A172 (cell line): Measurements from ENCODE around the gene SNIP1. TPM values are rescaled to one million over a fixed set of nuclear protein-coding genes. Genes with fewer than 3 reads are reported as not detected.
"Not testable (repeated sequence)": the region's sequence is repeated elsewhere in the genome, so short reads cannot be mapped to it uniquely, and the experiment has no call there.

ENCODE experiments used
- DNase-seq: peaks from one replicate; pipeline ENCODE4 v3.0.0-alpha.2; 2015; ENCODE audit warnings: low spot score
- total RNA-seq: library from RNA; depleted of rRNA; stranded (reverse); fragments of >200 nt; shearing (Covaris generic); gene quantifications from 2 replicates; pipeline ENCODE4 v1.2.3, GENCODE V29; 2014

SNIP1 gene
- total RNA-seq, 1 experiment from 2014 or later: 5.1 TPM

DNA sequence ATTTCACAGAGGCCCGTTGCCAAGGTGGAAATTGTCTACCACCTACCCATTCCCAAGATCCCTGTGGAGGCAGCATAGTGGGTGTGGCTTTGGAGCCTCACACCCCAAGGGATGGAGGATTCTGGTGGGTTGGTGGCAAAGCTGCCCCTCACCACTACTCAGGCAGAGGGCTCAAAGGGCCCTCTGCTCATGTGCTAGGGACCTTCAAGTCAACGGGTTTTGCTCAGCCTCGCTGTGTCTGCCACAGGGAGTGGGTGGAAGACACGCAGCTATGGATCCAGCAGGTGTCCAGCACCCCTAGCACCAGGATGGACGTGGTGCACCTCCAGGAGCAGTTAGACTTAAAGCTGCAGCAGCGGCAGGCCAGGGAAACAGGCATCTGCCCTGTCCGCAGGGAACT, 5.0 kb upstream of the SNIP1 start:
- DNase-seq: no peak

- DNase-seq: no peak
Observed at GRCh38 chr1:37558411-37558810, 4.3 kb upstream of the SNIP1 start.

DNA sequence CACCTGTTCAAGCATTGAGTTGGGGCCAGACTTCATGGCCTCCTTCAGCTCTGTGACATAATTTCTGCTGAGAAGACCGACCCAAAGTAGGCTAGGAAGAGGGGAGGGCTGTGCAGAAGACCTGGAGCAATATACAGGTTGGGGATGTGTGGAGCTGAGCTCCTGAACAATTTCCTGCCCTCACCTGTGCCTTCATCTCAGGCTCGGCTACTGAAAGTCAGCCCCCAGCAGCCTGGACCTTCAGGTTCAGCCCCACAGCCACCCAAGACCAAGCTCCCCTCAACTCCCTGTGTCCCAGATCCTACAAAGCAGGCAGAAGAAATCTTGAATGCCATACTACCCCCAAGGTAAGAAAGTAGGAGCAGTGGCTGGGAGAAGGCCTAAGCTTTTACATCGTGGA, 3.3 kb upstream of the SNIP1 start:
- DNase-seq: no peak

DNA sequence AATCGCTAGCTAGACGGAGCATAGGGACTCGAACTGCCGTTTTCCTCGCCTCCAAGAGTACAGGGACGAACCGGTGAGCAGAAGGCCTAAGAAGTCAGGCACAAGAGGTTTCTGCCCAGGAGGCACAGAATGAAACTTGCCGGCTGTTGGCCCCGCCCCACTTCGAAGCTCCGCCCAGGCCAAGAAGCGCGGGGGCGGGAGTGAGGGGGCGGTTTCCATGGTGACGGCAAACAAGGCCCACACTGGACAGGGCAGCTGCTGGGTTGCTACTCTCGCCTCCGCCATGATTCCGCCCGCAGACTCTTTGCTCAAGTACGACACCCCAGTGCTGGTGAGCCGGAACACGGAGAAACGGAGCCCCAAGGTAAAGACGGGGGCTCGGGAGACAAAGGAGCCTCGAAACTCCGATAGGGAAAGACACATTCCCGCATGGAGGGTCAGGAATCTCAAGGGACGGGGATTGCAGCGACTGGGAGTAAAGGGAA, 2.7 kb upstream of the SNIP1 start, which contains the start of gene DNALI1:
Gene DNALI1 (plus strand): TSS at position 229 of the 485 bp plus-strand sequence. CDS start 55 bp downstream, at position 284.
- no peak for DNase-seq

GRCh38 chr1:37553598-37553926, 531 bp downstream of the SNIP1 start:
- no peak for DNase-seq

DNA sequence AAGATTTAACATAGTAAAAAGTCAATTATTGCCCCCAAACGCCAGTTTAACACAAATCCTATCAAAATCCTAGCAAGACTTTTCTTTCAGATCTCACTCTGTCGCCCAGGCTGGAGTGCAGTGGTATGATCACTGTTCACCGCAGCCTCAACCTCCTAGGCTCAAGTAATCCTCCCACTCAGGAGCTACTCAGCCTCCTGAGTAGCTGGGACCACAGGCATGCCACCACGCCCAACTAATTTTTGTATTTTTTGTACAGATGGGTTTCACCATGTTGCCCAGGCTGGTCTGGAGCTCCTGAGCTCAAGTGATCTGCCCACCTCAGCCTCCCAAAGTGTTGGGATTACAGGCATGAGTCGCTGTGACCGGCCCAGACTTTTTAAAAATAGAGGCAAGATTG, 4.8 kb downstream of the SNIP1 start:
- no peak for DNase-seq

DNA sequence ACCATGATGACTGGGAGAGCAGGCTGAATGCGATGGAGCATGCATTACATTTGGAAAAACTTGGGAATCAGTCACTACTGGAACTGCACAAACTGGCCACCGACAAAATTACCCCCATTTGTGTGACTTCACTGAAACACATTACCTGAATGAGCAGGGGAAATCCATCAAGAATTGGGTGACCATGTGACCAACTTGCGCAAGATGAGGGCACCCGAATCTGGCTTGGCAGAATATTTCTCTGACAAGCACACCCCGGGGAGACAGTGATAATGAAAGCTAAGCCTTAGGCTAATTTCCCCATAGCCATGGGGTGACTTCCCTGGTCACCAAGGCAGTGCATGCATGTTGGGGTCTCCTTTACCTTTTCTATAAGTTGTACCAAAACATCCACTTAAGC, 9.1 kb downstream of the SNIP1 start:
- DNase-seq: no peak

- no peak for DNase-seq
Observed at GRCh38 chr1:37544530-37544929, 9.6 kb downstream of the SNIP1 start.

GRCh38 chr1:37540036-37540785, 13.9 kb downstream of the SNIP1 start:
- DNase-seq: no peak

- DNase-seq: not testable (repeated sequence)
Observed at GRCh38 chr1:37539154-37539553, 14.9 kb downstream of the SNIP1 start.

- DNase-seq: peak; percentile 13
Observed at GRCh38 chr1:37537378-37537777, 16.7 kb downstream of the SNIP1 start.

- no peak for DNase-seq
Observed at GRCh38 chr1:37533317-37534093, 20.6 kb downstream of the SNIP1 start.

GRCh38 chr1:37532418-37533156, 21.5 kb downstream of the SNIP1 start:
- DNase-seq: not testable (repeated sequence)

DNA sequence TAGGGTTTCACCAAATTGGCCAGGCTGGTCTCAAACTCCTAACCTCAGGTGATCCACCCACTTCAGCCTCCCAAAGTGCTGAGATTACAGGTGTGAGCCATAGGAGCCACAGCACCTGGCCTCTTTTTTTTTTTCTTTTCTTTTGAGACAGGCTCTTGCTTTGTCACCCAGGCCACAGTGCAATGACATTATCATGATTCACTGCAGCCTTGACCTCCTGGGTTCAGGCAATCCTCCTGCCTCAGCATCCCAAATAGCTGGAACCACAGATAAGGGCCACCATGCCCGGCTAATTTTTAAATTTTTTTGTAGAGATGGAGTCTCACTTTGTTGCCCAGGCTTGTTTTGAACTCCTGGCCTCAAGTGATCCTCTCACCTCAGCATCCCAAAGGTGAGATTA, 24.2 kb downstream of the SNIP1 start:
- not testable (repeated sequence) for DNase-seq

- no peak for DNase-seq
Observed at GRCh38 chr1:37519613-37520012, 34.5 kb downstream of the SNIP1 start.

- DNase-seq: not testable (repeated sequence)
Observed at GRCh38 chr1:37518929-37519328, 35.2 kb downstream of the SNIP1 start.

- DNase-seq: not testable (repeated sequence)
Observed at GRCh38 chr1:37518241-37518640, 35.9 kb downstream of the SNIP1 start.

GRCh38 chr1:37517569-37517968, 36.5 kb downstream of the SNIP1 start:
- DNase-seq: no peak

DNA sequence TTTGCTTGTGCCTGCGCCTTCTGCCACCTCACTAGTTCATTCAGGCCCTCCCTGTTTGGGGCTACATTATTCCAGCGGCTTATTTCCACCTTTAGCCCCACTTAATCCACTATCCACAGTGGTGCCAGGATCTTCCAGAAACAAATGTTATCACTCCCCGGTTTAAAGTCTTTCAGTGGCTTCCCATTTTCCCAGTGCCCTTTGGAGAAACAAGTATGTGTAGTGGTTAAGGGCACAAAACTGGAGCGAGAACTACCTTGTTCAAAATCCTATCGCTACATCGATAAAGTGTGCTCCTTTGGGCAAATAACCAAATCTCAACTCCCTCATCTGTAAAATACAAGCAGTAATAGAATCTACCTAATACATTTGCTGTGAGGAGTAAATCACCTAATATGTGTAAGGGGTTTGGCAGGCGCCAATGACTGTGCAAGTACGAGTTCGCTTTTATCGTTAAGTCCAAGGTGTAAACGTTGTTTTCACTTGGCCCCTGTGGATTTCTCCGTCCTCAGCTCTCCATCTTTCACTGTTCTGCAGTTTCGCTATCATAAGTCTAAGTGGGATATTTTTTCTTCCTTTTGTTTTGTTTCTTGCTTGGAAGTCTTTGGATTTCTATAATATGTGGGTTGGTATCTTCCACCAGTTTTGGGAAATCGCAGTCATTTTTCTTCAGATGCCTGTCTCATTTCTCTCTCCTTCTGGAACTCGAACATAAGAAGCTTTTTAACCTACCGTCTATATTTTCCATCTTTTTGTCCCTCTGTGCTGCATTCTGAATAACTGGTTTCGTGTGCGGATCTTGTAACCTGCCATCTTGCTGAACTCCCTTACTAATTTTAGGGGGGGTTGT, 38.7 kb downstream of the SNIP1 start:
- no peak for DNase-seq

- DNase-seq: peak; percentile 50
Observed at GRCh38 chr1:37514350-37515184, 39.5 kb downstream of the SNIP1 start, which contains the start of gene MEAF6. TSS of gene MEAF6 (minus strand) at chr1:37514766. CDS start at chr1:37514746, 20 bp downstream.
